Measurements from ENCODE around the gene EIF4G2.

GRCh38 chr11:10844796-10845195 lies 36.1 kb upstream of the EIF4G2 start:
- TF ChIP-seq CTCF (IDR thresholded peaks at IDR 0.05) (no peak), REST (IDR thresholded peaks at IDR 0.05; ENCODE audit: insufficient read depth in 1 of 2, low read depth in 2 of 2, low read length in 1 of 2) (no peak), POLR2AphosphoS5 (IDR thresholded peaks at IDR 0.05; ENCODE audit: low read depth, low read length) (no peak), TCF7L2 (IDR thresholded peaks at IDR 0.05; ENCODE audit: low read depth, low read length) (no peak)

Measured in Panc1 (cell line).